HepG2 (cell line): Measurements from ENCODE around the gene PFAS. TPM values are rescaled to one million over a fixed set of nuclear protein-coding genes. Genes with fewer than 3 reads are reported as not detected.

Experiments
- ATAC-seq: fragments of 200-7000 bp; cut with Tn5 transposase; 3 replicates; pipeline ENCODE4 v1.9.1; 2020; ENCODE audit warnings: mild to moderate bottlenecking, moderate library complexity
- BruUV-seq: library from RNA; stranded (reverse); fragments of 400-500 nt; replicated peaks from 2 replicates; lab custom pipeline; 2021; lab: Mats Ljungman, UMichigan
- CTCF ChIA-PET: fragments of 300-600 bp; formaldehyde crosslinking; extraction: SDS; loops from one replicate; lab custom pipeline; 2021; ENCODE audit warnings: low total read pairs, inconsistent platforms, low intra/inter-chr PET ratio; lab: Yijun Ruan, JAX
- POLR2A ChIA-PET: fragments of 350-600 bp; sonication (Branson Sonifier 250); formaldehyde crosslinking; loops from one replicate; lab custom pipeline; 2020; ENCODE audit warnings: antibody characterized with exemption, inconsistent platforms; lab: Yijun Ruan, JAX
- DNase-seq: peaks from one replicate; pipeline ENCODE4 v3.0.0-alpha.2; 2015; ENCODE audit warnings: low spot score
- FAIRE-seq: peaks from 3 replicates; lab custom pipeline; 2011; peaks lifted over from hg19 to GRCh38; lab: Jason Lieb, UNC
- H2AFZ ChIP-seq: one replicate; pipeline ENCODE4 v1.6.1; 2011; ENCODE audit warnings: low read length, inconsistent platforms
- H3K27ac ChIP-seq: fragments of 300-600 bp; 3 replicates; pipeline ENCODE4 v1.8.0; 2011; ENCODE audit warnings: mixed run types, mild to moderate bottlenecking, mixed read lengths, low read length, inconsistent platforms; ENCODE audit not compliant: insufficient read depth; ENCODE audit errors: extremely low read length
- H3K27me3 ChIP-seq, 2 experiments: fragments of 200-600 bp in 1 of 2; 2 replicates in 1 of 2; 3 replicates in 1 of 2; pipeline versions ENCODE4 v1.6.0 to v1.8.0; 2011; ENCODE audit warnings: low read length in 2 of 2, mild to moderate bottlenecking in 2 of 2, moderate library complexity in 2 of 2, inconsistent platforms in 1 of 2; ENCODE audit not compliant: insufficient read depth in 2 of 2, control insufficient read depth in 1 of 2
- H3K36me3 ChIP-seq, 2 experiments: fragments of 200-600 bp in 1 of 2; replicated peaks in 1 of 2; 2 replicates in 1 of 2; 3 replicates in 1 of 2; pipeline versions ENCODE4 v1.5.1 to v1.8.0; 2011; ENCODE audit warnings: low read length in 2 of 2, inconsistent platforms in 1 of 2; ENCODE audit not compliant: insufficient read depth in 2 of 2, control insufficient read depth in 1 of 2
- H3K4me1 ChIP-seq: 2 replicates; pipeline ENCODE4 v1.5.1; 2012; ENCODE audit warnings: low read length, inconsistent platforms; ENCODE audit not compliant: insufficient read depth
- H3K4me2 ChIP-seq: 2 replicates; pipeline ENCODE4 v1.6.0; 2011; ENCODE audit warnings: low read depth, low read length, inconsistent platforms
- H3K4me3 ChIP-seq, 3 experiments: fragments of 200-600 bp in 1 of 3; sonication (generic), shearing (Covaris generic) in 1 of 3; replicated peaks in 1 of 3; 2 replicates each; pipeline ENCODE4 v1.5.1; 2011 to 2016; ENCODE audit warnings: low read length in 3 of 3, inconsistent platforms in 2 of 3, low read depth in 2 of 3, mild to moderate bottlenecking in 2 of 3, control low read depth in 1 of 3, mixed read lengths in 1 of 3; ENCODE audit not compliant: insufficient read depth in 1 of 3
- H3K79me2 ChIP-seq: one replicate; pipeline ENCODE4 v1.6.1; 2011; ENCODE audit warnings: low read length, inconsistent platforms; ENCODE audit not compliant: insufficient read depth
- H3K9ac ChIP-seq: 2 replicates; pipeline ENCODE4 v1.6.0; 2011; ENCODE audit warnings: mild to moderate bottlenecking, low read depth, low read length, inconsistent platforms; ENCODE audit not compliant: insufficient read depth
- H3K9me3 ChIP-seq: 2 replicates; pipeline ENCODE4 v1.5.1; 2012; ENCODE audit warnings: mild to moderate bottlenecking, low read length
- H4K20me1 ChIP-seq: 2 replicates; pipeline ENCODE4 v1.6.0; 2011; ENCODE audit warnings: inconsistent platforms, mild to moderate bottlenecking, low read length, moderate library complexity; ENCODE audit not compliant: insufficient read depth
- BRF2 ChIP-seq: sonication (generic); formaldehyde crosslinking; IDR thresholded peaks from 2 replicates; pipeline ENCODE4 v1.8.1; 2022; ENCODE audit warnings: mild to moderate bottlenecking, missing genetic modification reagents
- CERS6 ChIP-seq: sonication (generic); formaldehyde crosslinking; IDR thresholded peaks from 2 replicates; pipeline ENCODE4 v1.5.0; 2020; ENCODE audit warnings: missing genetic modification reagents
- FIP1L1 ChIP-seq: fragments of 200-400 bp; formaldehyde crosslinking; IDR thresholded peaks from 2 replicates; pipeline ENCODE4 v1.6.1; 2018; ENCODE audit warnings: low read depth, mild to moderate bottlenecking, low read length, moderate library complexity, borderline replicate concordance; ENCODE audit not compliant: insufficient read depth
- MIXL1 ChIP-seq: IDR thresholded peaks from 2 replicates; pipeline ENCODE4 v1.6.1; 2016
- NBN ChIP-seq: fragments of 450-650 bp; conservative IDR thresholded peaks from 2 replicates; pipeline ENCODE4 v1.6.1; 2017
- RXRA ChIP-seq: sonication (generic); formaldehyde crosslinking; IDR thresholded peaks from 2 replicates; pipeline ENCODE4 v1.5.1; 2020; ENCODE audit warnings: missing genetic modification reagents
- STAG1 ChIP-seq: sonication (generic); formaldehyde crosslinking; IDR thresholded peaks from 2 replicates; pipeline ENCODE4 v1.4.0; 2020; ENCODE audit warnings: missing genetic modification reagents
- TBL1XR1 ChIP-seq: fragments of 150-350 bp; IDR thresholded peaks from 2 replicates; pipeline ENCODE4 v1.6.1; 2014; ENCODE audit warnings: borderline replicate concordance, low read length; ENCODE audit not compliant: partially characterized antibody
- TEAD2 ChIP-seq: sonication (generic); formaldehyde crosslinking; IDR thresholded peaks from 2 replicates; pipeline ENCODE4 v1.9.0; 2021; ENCODE audit warnings: missing genetic modification reagents
- TFAP4 ChIP-seq: sonication (generic); IDR thresholded peaks from 2 replicates; pipeline ENCODE4 v1.6.1; 2016; ENCODE audit warnings: low read depth, borderline replicate concordance
- ZBTB25 ChIP-seq: IDR thresholded peaks from 2 replicates; pipeline ENCODE4 v1.6.1; 2018; ENCODE audit warnings: missing genetic modification reagents
- ZBTB26 ChIP-seq: IDR thresholded peaks from 2 replicates; pipeline ENCODE4 v1.6.1; 2016; ENCODE audit warnings: missing compliant biosample characterization, missing genetic modification reagents, borderline replicate concordance
- ZC3H13 ChIP-seq: sonication (generic); formaldehyde crosslinking; IDR thresholded peaks from 2 replicates; pipeline ENCODE4 v1.8.1; 2023; ENCODE audit warnings: mild to moderate bottlenecking, missing genetic modification reagents, moderate library complexity
- ZFP1 ChIP-seq: IDR thresholded peaks from 2 replicates; pipeline ENCODE4 v1.6.1; 2016
- ZNF136 ChIP-seq: sonication (generic); formaldehyde crosslinking; IDR thresholded peaks from 2 replicates; pipeline ENCODE4 v1.8.1; 2022; ENCODE audit warnings: low read depth, mild to moderate bottlenecking, moderate library complexity, missing genetic modification reagents
- ZNF570 ChIP-seq: sonication (generic); formaldehyde crosslinking; IDR thresholded peaks from 2 replicates; pipeline ENCODE4 v1.4.0; 2020; ENCODE audit warnings: mild to moderate bottlenecking, missing genetic modification reagents, borderline replicate concordance
- ZNF770 ChIP-seq: sonication (generic); formaldehyde crosslinking; IDR thresholded peaks from 2 replicates; pipeline ENCODE4 v1.5.0; 2020; ENCODE audit warnings: mild to moderate bottlenecking, missing genetic modification reagents
- WGBS: methylation state at CpG from one replicate; pipeline ENCODE4 v1.1.6; 2017; ENCODE audit warnings: low lambda C conversion rate; 5-methylcytosine and 5-hydroxymethylcytosine counted together
- in situ Hi-C: cut with HindIII; loops from 2 replicates; pipeline ENCODE4 v1.10.0; 2017; ENCODE audit warnings: low pct_unique_long_range_greater_than_20kb; ENCODE audit not compliant: extremely low pct_ligation_motif_present
- intact Hi-C: fragments of 100-400 bp; cut with micrococcal nuclease; formaldehyde crosslinking; loops from one replicate; pipeline ENCODE4 v1.10.0; 2022; ENCODE audit not compliant: unreplicated experiment
- polyA plus RNA-seq, 8 experiments: library from polyadenylated mRNA; depleted of rRNA in 3 of 8; stranded (reverse) in 7 of 8; unstranded in 1 of 8; fragments of >200 nt; fragmentation: Illumina TruSeq in 4 of 8; extraction: Trizol in 4 of 8; gene quantifications; 2 replicates each; pipeline versions ENCODE4 v1.2.1 to v1.2.3, GENCODE V29; 2011 to 2016; ENCODE audit warnings: low read depth in 4 of 8, missing spikeins in 1 of 8, mixed read lengths in 1 of 8; ENCODE audit not compliant: insufficient read depth in 1 of 8
- total RNA-seq, 5 experiments: library from RNA; depleted of rRNA; stranded (reverse); fragments of >200 nt; fragmentation: Illumina TruSeq; extraction: Trizol; gene quantifications; 2 replicates each; pipeline ENCODE4 v1.2.3, GENCODE V29; 2016; ENCODE audit warnings: low read depth in 1 of 5

Gene PFAS
- total and polyA plus RNA-seq, 2 of the 13 experiments (the other 11 are each of a cell fraction or from before 2014, with no cell fraction given): 49.4 to 58.2 TPM

- TF ChIP-seq ZNF770 (CRISPR knock-in tag): peak; percentile 79; the same call in 1 of the 2 replicates
- 0 out of 2 replicates have a peak, but pooled peaks have one; percentile 15 for TF ChIP-seq RXRA
- peak; percentile 37 for TF ChIP-seq STAG1
- no peak for TF ChIP-seq BRF2 (CRISPR knock-in tag)
These were observed 5.3 kb upstream of the PFAS start (continued) for GRCh38 chr17:8243827-8244226.

- WGBS: 96% methylated on average over 8 of the region's 8 CpGs
- intact Hi-C loops (no loop called here), in situ Hi-C loops (loop anchor here (5.0 kb wide), 1 partner anchor 43 kb away; the partner anchor contains the start of gene RANGRF)
- DNase-seq: no peak
- Histone ChIP-seq H3K27ac (no peak overlapping the region), H2AFZ (no peak overlapping the region), H3K9me3 (no peaks in the 10 kb centered on the region), H3K79me2 (peaks cover 40% of the 10 kb centered on the region), H3K4me2 (no peak overlapping the region), H4K20me1 (no peaks in the 10 kb centered on the region; the same call in 1 of the 2 replicates), H3K36me3 (peaks cover 0 to 25% of the 10 kb centered on the region in 2 experiments; a peak in 3 of 5 replicates), H3K27me3 (no peaks in the 10 kb centered on the region; a peak in 1 of 5 replicates), H3K4me3 (no peak overlapping the region), H3K4me1 (peaks cover 24% of the 10 kb centered on the region), H3K9ac (no peak overlapping the region)
- no peak for FAIRE-seq
- ChIA-PET CTCF (no interaction called here), POLR2A (interaction anchor here (1.2 kb wide), 1 partner anchor 44 kb away, joined by 3 read pairs; the partner anchor contains the start of gene RANGRF)
- ATAC-seq: no peak
- no TSS peak for BruUV-seq
- TF ChIP-seq ZBTB25 (CRISPR knock-in tag) (no peak), TBL1XR1 (no peak), TEAD2 (CRISPR knock-in tag) (no peak), MIXL1 (CRISPR knock-in tag) (no peak), NBN (no peak), ZC3H13 (CRISPR knock-in tag) (no peak), ZBTB26 (no peak), ZFP1 (CRISPR knock-in tag) (no peak), FIP1L1 (no peak), CERS6 (CRISPR knock-in tag) (no peak), ZNF136 (CRISPR knock-in tag) (no peak), TFAP4 (no peak), ZNF570 (no peak)
These were observed 4.3 kb upstream of the PFAS start for GRCh38 chr17:8244768-8245167.
